ENCODE results near the gene NEDD4. TPM values are rescaled to one million over a fixed set of nuclear protein-coding genes. Genes with fewer than 3 reads are reported as not detected.

NEDD4 gene
- polyA plus RNA-seq, 1 donor (not counting 4 experiments of a cell fraction or from before 2014, with no cell fraction given) = 24.3 TPM

GRCh38 chr15:55991802-55992768, 1.3 kb downstream of the NEDD4 start:
- H3K4me2 ChIP-seq (ENCODE audit: control insufficient read depth, extremely low read depth, insufficient read depth, low read depth, low read length) = peak overlapping the region; percentile 80
- H3K9ac ChIP-seq (ENCODE audit: control insufficient read depth, extremely low read depth, insufficient read depth, low read length) = peak overlapping the region; percentile 97
- no peaks in the 10 kb centered on the region for H4K20me1 ChIP-seq (ENCODE audit: control insufficient read depth, extremely low read depth, insufficient read depth, low read length)
- peaks cover 0 to 14% of the 10 kb centered on the region in 2 experiments for H3K36me3 ChIP-seq (ENCODE audit: control insufficient read depth in 2 of 2, extremely low read depth in 1 of 2, insufficient read depth in 2 of 2, low read length in 2 of 2)
- H3K27ac ChIP-seq (ENCODE audit: control insufficient read depth, insufficient read depth, low read length) = peak overlapping the region; percentile 82
- DNase-seq (ENCODE audit: low read depth, low spot score) (no peak), FAIRE-seq (peak; percentile 84)
- TF ChIP-seq EZH2 (IDR thresholded peaks at IDR 0.05; ENCODE audit: low read length) (no peak), CTCF (optimal IDR thresholded peaks at IDR 0.05 in 1 of 3, IDR thresholded peaks at IDR 0.05 in 1 of 3, conservative IDR thresholded peaks at IDR 0.05 in 1 of 3; ENCODE audit: extremely low read depth in 1 of 3, insufficient read depth in 2 of 3, low read length in 3 of 3) (no peak)
- H3K4me1 ChIP-seq (ENCODE audit: control insufficient read depth, extremely low read depth, insufficient read depth, low read length) = peaks cover 36% of the 10 kb centered on the region
- peaks cover 48% of the 10 kb centered on the region for H3K79me2 ChIP-seq (ENCODE audit: control insufficient read depth, insufficient read depth, low read length)
- H3K4me3 ChIP-seq (ENCODE audit: control insufficient read depth in 2 of 3, extremely low read depth in 1 of 3, insufficient read depth in 2 of 3, low read depth in 1 of 3, low read length in 3 of 3) = peak overlapping the region; percentile 71 to 96 (median 81)
- H3K9me1 ChIP-seq (ENCODE audit: control insufficient read depth, extremely low read depth, insufficient read depth, low read length) = no peaks in the 10 kb centered on the region
- dilution Hi-C loops (cut with MboI; ENCODE audit: extremely low pct_ligation_motif_present, low sequenced_read_pairs) = no loop called here
- H3K27me3 ChIP-seq (ENCODE audit: control insufficient read depth, extremely low read depth, insufficient read depth, low read length) = no peaks in the 10 kb centered on the region
- no peaks in the 10 kb centered on the region for H3K9me3 ChIP-seq (ENCODE audit: control insufficient read depth, low read depth, low read length)
- peak overlapping the region; percentile 1 for H2AFZ ChIP-seq (ENCODE audit: control insufficient read depth, low read length)

GRCh38 chr15:55990998-55991397, 2.4 kb downstream of the NEDD4 start:
- Histone ChIP-seq H3K4me1 (ENCODE audit: control insufficient read depth, extremely low read depth, insufficient read depth, low read length) (peaks cover 28% of the 10 kb centered on the region), H3K9me3 (ENCODE audit: control insufficient read depth, low read depth, low read length) (no peaks in the 10 kb centered on the region), H3K4me3 (ENCODE audit: control insufficient read depth in 2 of 3, extremely low read depth in 1 of 3, insufficient read depth in 2 of 3, low read depth in 1 of 3, low read length in 3 of 3) (peak overlapping the region in 1 of 3 experiments; percentile 81), H3K4me2 (ENCODE audit: control insufficient read depth, extremely low read depth, insufficient read depth, low read depth, low read length) (peak overlapping the region; percentile 80), H3K27me3 (ENCODE audit: control insufficient read depth, extremely low read depth, insufficient read depth, low read length) (no peaks in the 10 kb centered on the region), H3K36me3 (ENCODE audit: control insufficient read depth in 2 of 2, extremely low read depth in 1 of 2, insufficient read depth in 2 of 2, low read length in 2 of 2) (peaks cover 0 to 18% of the 10 kb centered on the region in 2 experiments), H3K9ac (ENCODE audit: control insufficient read depth, extremely low read depth, insufficient read depth, low read length) (no peak overlapping the region), H3K9me1 (ENCODE audit: control insufficient read depth, extremely low read depth, insufficient read depth, low read length) (no peaks in the 10 kb centered on the region), H3K27ac (ENCODE audit: control insufficient read depth, insufficient read depth, low read length) (no peak overlapping the region), H3K79me2 (ENCODE audit: control insufficient read depth, insufficient read depth, low read length) (peaks cover 53% of the 10 kb centered on the region), H2AFZ (ENCODE audit: control insufficient read depth, low read length) (no peak overlapping the region), H4K20me1 (ENCODE audit: control insufficient read depth, extremely low read depth, insufficient read depth, low read length) (no peaks in the 10 kb centered on the region)
- no peak for TF ChIP-seq CTCF (optimal IDR thresholded peaks at IDR 0.05 in 1 of 3, IDR thresholded peaks at IDR 0.05 in 1 of 3, conservative IDR thresholded peaks at IDR 0.05 in 1 of 3; ENCODE audit: extremely low read depth in 1 of 3, insufficient read depth in 2 of 3, low read length in 3 of 3)
- dilution Hi-C loops (cut with MboI; ENCODE audit: extremely low pct_ligation_motif_present, low sequenced_read_pairs) = no loop called here
- DNase-seq (ENCODE audit: low read depth, low spot score) = no peak
- no peak for FAIRE-seq

Measured in keratinocyte (primary cell).